Astrocyte of the cerebellum (primary cell): ENCODE results near the gene RYR1.

Experiments
- DNase-seq: peaks from one replicate; pipeline ENCODE4 v3.0.0-alpha.2; 2011; ENCODE audit warnings: low read depth
- H3K4me3 ChIP-seq: 2 replicates; pipeline ENCODE4 v1.5.1; 2011; ENCODE audit warnings: mild to moderate bottlenecking, low read depth, low read length, moderate library complexity
- CTCF ChIP-seq: IDR thresholded peaks from 2 replicates; pipeline ENCODE4 v1.5.1; 2012; ENCODE audit warnings: low read length, low read depth, moderate library complexity, mild to moderate bottlenecking; ENCODE audit errors: missing control alignments
- in situ Hi-C: cut with HindIII; loops from 2 replicates; pipeline ENCODE4 v1.10.0; 2017; ENCODE audit warnings: low sequenced_read_pairs

Gene RYR1

GRCh38 chr19:38537071-38537936, 103.8 kb downstream of the RYR1 start:
- no peak for TF ChIP-seq CTCF
- H3K4me3 ChIP-seq: no peak overlapping the region
- in situ Hi-C loops: no loop called here
- DNase-seq: no peak

- DNase-seq: no peak
- no peak overlapping the region for H3K4me3 ChIP-seq
- TF ChIP-seq CTCF: no peak
Measured at GRCh38 chr19:38538386-38538785, 104.9 kb downstream of the RYR1 start.

GRCh38 chr19:38538793-38539528, 105.5 kb downstream of the RYR1 start:
- H3K4me3 ChIP-seq: no peak overlapping the region
- TF ChIP-seq CTCF: no peak
- no peak for DNase-seq
- in situ Hi-C loops: no loop called here

More at GRCh38 chr19:38538386-38538785, 104.9 kb downstream of the RYR1 start:
- in situ Hi-C loops: no loop called here

GRCh38 chr19:38539751-38540150, 106.3 kb downstream of the RYR1 start:
- in situ Hi-C loops: no loop called here

GRCh38 chr19:38542040-38542439, 108.5 kb downstream of the RYR1 start:
- TF ChIP-seq CTCF: no peak
- no peak for DNase-seq
- no peak overlapping the region for H3K4me3 ChIP-seq
- in situ Hi-C loops: no loop called here

More at GRCh38 chr19:38539751-38540150, 106.3 kb downstream of the RYR1 start:
- no peak overlapping the region for H3K4me3 ChIP-seq
- TF ChIP-seq CTCF: no peak
- DNase-seq: no peak

GRCh38 chr19:38543286-38543806, 109.9 kb downstream of the RYR1 start:
- DNase-seq: no peak
- H3K4me3 ChIP-seq: no peak overlapping the region
- in situ Hi-C loops: no loop called here
- no peak for TF ChIP-seq CTCF
